DND-41 (cell line): ENCODE results near the gene MS4A6E.

Experiments used
- CTCF ChIP-seq: IDR thresholded peaks from 2 replicates; pipeline ENCODE4 v1.5.1; 2012; ENCODE audit warnings: borderline replicate concordance, low read length, moderate library complexity, mild to moderate bottlenecking; ENCODE audit not compliant: poor library complexity, severe bottlenecking; ENCODE audit errors: extremely low read depth
- EZH2 ChIP-seq: IDR thresholded peaks from 3 replicates; pipeline ENCODE4 v1.6.1; 2012; ENCODE audit warnings: borderline replicate concordance, low read depth, mild to moderate bottlenecking, moderate library complexity, low read length, inconsistent platforms; ENCODE audit not compliant: severe bottlenecking

GRCh38 chr11:60371854-60372253 lies 44.8 kb downstream of the MS4A6E start:
- no peak for TF ChIP-seq CTCF
- TF ChIP-seq EZH2 = no peak
